Brain microvascular endothelial cell (primary cell): ENCODE measurements around the gene LEP.

Experiments used
- DNase-seq: peaks from one replicate; pipeline ENCODE4 v3.0.0-alpha.2; 2020
- H3K27ac ChIP-seq: fragments of 250-450 bp; sonication (Bioruptor Pico); 2 replicates; pipeline ENCODE4 v1.5.1; 2020; ENCODE audit warnings: mild to moderate bottlenecking, moderate library complexity
- H3K27me3 ChIP-seq: fragments of 250-450 bp; sonication (Bioruptor Pico); replicated peaks from 2 replicates; pipeline ENCODE4 v1.5.1; 2020; ENCODE audit warnings: mild to moderate bottlenecking
- H3K36me3 ChIP-seq: fragments of 250-450 bp; sonication (Bioruptor Pico); replicated peaks from 2 replicates; pipeline ENCODE4 v1.5.1; 2020; ENCODE audit warnings: mild to moderate bottlenecking
- H3K4me3 ChIP-seq: 2 replicates; pipeline ENCODE4 v1.5.1; 2011; ENCODE audit warnings: low read depth, mild to moderate bottlenecking, control low read depth, low read length, moderate library complexity
- in situ Hi-C: cut with HindIII; loops from 2 replicates; pipeline ENCODE4 v1.10.0; 2017; ENCODE audit warnings: low sequenced_read_pairs, low pct_ligation_motif_present
- TF ChIP-seq, protein P1 (sequence below): IDR thresholded peaks from 2 replicates; pipeline ENCODE4 v1.5.1; 2011; ENCODE audit warnings: low read depth, mild to moderate bottlenecking, moderate library complexity, low read length, control low read depth, inconsistent platforms; ENCODE audit errors: missing control alignments

The LEP gene

DNA sequence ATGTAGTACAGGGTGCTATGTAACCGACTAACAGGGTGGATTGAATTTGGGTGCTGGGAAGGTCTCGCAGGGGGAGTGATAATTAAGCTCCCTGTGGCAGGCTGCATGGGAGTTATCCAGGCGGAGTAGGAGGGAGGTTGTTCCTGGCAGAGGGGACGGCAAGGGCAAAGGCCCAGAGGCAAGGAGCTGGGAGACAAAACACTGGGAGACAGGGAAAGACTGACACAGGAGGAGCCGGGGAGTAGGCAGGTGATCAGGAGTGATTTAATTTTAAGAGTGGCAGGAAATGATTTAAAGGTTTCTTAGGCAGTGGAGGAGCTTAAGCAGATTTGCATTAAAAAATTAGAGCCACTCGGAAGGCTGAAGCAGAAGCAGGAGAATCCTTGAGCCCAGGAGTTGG, 40.7 kb upstream of the LEP start:
- in situ Hi-C loops = no loop called here
- no peak overlapping the region for H3K27ac ChIP-seq
- H3K36me3 ChIP-seq = no peaks in the 10 kb centered on the region
- TF ChIP-seq, protein P1, sequence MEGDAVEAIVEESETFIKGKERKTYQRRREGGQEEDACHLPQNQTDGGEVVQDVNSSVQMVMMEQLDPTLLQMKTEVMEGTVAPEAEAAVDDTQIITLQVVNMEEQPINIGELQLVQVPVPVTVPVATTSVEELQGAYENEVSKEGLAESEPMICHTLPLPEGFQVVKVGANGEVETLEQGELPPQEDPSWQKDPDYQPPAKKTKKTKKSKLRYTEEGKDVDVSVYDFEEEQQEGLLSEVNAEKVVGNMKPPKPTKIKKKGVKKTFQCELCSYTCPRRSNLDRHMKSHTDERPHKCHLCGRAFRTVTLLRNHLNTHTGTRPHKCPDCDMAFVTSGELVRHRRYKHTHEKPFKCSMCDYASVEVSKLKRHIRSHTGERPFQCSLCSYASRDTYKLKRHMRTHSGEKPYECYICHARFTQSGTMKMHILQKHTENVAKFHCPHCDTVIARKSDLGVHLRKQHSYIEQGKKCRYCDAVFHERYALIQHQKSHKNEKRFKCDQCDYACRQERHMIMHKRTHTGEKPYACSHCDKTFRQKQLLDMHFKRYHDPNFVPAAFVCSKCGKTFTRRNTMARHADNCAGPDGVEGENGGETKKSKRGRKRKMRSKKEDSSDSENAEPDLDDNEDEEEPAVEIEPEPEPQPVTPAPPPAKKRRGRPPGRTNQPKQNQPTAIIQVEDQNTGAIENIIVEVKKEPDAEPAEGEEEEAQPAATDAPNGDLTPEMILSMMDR = no peak
- peaks cover 43% of the 10 kb centered on the region for H3K27me3 ChIP-seq
- no peak overlapping the region for H3K4me3 ChIP-seq
- no peak for DNase-seq

DNA sequence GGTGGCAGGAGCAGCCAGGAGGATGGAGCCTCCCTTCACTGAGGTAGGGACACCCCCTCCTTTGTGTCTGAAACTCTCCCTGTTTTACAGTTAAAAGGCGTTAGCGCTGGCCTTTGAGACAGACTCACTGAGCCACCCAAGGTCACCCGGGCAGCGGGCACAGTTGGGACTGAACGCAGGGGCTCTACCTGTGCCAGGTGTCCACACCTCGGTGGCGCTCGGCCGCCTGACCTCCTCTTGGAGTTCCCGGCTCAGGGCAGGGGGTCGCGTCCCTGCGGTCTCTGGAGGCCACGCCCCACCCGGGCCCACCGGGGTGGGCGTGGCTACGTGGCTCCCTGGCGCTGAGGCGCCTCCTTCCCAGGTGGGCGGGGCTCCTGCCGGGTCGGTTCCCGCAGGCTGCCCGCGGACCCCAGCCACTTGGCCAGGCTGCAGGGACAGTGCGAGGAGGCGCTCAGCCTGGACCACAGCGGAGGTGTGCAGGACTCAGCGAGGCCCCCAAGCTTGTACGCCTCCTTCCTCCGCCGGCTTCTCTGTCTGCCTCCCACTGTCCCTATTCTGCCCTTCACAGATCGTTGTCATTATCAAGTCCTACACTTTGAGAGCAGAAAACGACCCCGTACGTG, 39.9 kb upstream of the LEP start:
- Histone ChIP-seq H3K27ac (no peak overlapping the region), H3K27me3 (peaks cover 49% of the 10 kb centered on the region), H3K36me3 (no peaks in the 10 kb centered on the region), H3K4me3 (no peak overlapping the region)
- DNase-seq = no peak
- TF ChIP-seq, protein P1 = no peak
- in situ Hi-C loops = no loop called here

DNA sequence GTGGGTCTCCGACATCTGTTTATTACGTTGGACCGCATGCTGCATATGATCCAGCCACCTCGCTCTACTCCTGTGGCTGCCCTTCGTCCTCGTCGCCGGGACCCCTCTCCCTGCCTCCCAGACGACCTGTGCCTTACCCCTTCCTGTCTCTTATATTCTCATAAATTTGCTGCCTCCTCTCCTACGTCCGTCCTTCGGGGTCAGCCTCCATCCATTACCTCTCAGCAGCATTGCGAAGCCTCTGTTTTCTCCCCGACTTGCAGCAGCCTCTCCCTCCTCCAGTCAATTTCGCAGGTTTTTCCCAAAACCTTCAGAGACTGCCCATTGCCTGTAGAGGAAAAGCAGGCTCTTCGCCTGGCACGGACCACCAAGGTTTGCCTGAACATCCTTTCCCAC, 39.4 kb upstream of the LEP start:
- H3K27me3 ChIP-seq = peaks cover 53% of the 10 kb centered on the region
- H3K36me3 ChIP-seq = no peaks in the 10 kb centered on the region
- in situ Hi-C loops = no loop called here
- TF ChIP-seq, protein P1 = no peak
- no peak overlapping the region for H3K4me3 ChIP-seq
- no peak overlapping the region for H3K27ac ChIP-seq
- DNase-seq = no peak

DNA sequence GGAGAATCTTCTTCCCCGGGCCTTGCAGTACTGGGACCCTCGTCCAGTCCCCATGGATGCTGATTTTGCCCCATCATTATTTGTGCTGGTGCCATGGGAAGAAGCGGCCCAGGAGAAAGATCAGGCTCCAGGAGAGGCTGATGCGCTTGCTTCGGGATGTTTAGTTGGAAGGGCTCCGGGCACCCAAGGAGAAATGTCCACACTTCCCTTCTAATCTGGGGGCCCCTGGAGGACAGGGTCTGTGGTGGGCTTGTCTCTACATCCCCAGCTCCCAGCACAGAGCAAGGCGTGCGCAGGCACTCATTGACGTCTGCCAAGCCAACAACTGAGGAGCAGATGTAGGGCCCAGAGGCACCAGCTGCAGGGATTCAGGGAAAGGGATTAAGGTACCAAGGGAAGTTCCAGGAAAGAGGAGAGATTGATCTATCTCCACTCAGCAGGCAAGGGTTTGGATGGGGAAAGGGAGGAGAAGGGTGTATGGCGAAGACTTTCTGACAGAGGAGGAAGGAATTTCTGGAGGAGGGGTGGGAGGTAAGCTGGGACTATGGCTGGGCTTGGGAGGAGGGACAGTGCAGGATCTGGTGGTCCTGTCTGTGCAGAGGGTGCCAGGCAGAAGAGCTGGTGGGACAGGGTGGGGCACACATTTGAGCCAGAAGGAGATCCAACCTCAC, 38.7 kb upstream of the LEP start:
- in situ Hi-C loops = no loop called here
- no peak for DNase-seq
- Histone ChIP-seq H3K36me3 (no peaks in the 10 kb centered on the region), H3K27me3 (peaks cover 57% of the 10 kb centered on the region), H3K27ac (no peak overlapping the region), H3K4me3 (no peak overlapping the region)
- TF ChIP-seq, protein P1 = no peak

DNA sequence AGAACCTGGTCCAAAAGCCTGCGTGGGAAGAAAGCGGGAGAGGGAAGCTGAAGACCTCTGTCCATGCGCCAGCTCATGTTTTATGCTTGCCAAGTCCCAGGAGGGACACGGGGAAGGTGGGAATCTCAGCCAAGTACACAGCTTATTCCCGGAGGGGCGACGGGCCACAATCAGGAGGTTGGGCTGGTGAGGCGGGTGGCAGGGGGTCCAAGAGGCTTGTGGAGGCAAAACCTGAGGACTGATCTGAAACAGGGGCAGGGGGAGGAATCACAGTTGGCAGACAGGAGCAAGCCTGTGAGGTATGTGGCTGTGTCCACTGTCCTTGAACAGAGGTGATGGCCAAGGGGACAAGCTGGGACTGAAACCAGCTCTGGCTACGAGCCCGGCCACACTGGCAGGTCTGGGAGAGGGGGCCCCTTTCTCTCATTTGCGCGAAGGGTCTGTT, 38.0 kb upstream of the LEP start:
- no peak overlapping the region for H3K27ac ChIP-seq
- no peak for DNase-seq
- in situ Hi-C loops = no loop called here
- H3K27me3 ChIP-seq = peaks cover 59% of the 10 kb centered on the region
- H3K36me3 ChIP-seq = no peaks in the 10 kb centered on the region
- TF ChIP-seq, protein P1 = no peak
- no peak overlapping the region for H3K4me3 ChIP-seq
